ENCODE data around the gene INTS3. TPM values are rescaled to one million over a fixed set of nuclear protein-coding genes. Genes with fewer than 3 reads are reported as not detected.

INTS3 gene
- total and polyA plus RNA-seq, 2 donors (not counting 3 experiments of a cell fraction or from before 2014, with no cell fraction given), result 61.9 to 63.1 TPM

DNA sequence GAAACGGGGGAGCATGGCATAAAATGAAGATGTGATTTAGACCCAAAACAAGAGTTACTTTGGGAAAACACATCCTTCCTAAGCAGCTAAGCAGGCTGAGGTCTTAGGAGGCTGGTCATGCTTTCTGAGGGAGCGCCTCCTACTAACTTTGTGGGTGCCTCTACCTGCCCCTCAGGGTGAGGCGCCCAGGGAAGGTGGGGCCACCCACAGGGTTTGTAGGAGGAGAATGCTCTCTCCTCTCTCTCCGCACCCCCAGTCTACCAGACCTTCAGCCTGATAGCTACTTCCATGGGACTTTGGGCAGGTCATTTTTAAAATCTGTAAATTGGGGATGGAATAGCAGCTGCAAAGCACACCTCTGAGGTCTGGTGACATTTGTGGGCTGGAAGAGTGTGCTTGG is 71.2 kb downstream of the INTS3 start:
- POLR2A ChIA-PET, result interaction anchor here (1.4 kb wide), 1 partner anchor 188 kb away, joined by 4 read pairs; the partner anchor contains the start of gene RAB13
- no peak for FAIRE-seq
- Histone ChIP-seq H3K4me3 (replicated peaks in 1 of 3; ENCODE audit: insufficient read depth in 1 of 3, low read depth in 1 of 3, low read length in 3 of 3) (no peak overlapping the region), H3K27me3 (ENCODE audit: control insufficient read depth in 2 of 2, insufficient read depth in 2 of 2, low read length in 2 of 2) (no peaks in the 10 kb centered on the region), H3K9me3 (replicated peaks; ENCODE audit: control insufficient read depth, insufficient read depth, low read length) (no peaks in the 10 kb centered on the region), H3K79me2 (ENCODE audit: control insufficient read depth, insufficient read depth, low read length) (no peaks in the 10 kb centered on the region), H2AFZ (ENCODE audit: low read depth, low read length) (no peak overlapping the region), H3K27ac (ENCODE audit: insufficient read depth, low read depth, low read length) (no peak overlapping the region), H3K9ac (replicated peaks; ENCODE audit: extremely low read depth, insufficient read depth, low read length) (no peak overlapping the region), H3K4me2 (ENCODE audit: insufficient read depth, low read length) (no peak overlapping the region), H3K36me3 (ENCODE audit: control insufficient read depth in 2 of 2, extremely low read depth in 1 of 2, insufficient read depth in 2 of 2, low read length in 2 of 2) (peaks cover 0 to 3% of the 10 kb centered on the region in 2 experiments), H4K20me1 (replicated peaks; ENCODE audit: control insufficient read depth, extremely low read depth, insufficient read depth, low read length) (no peaks in the 10 kb centered on the region), H3K9me1 (replicated peaks; ENCODE audit: control insufficient read depth, extremely low read depth, insufficient read depth, low read length) (no peaks in the 10 kb centered on the region), H3K4me1 (ENCODE audit: control insufficient read depth, extremely low read depth, insufficient read depth, low read length) (no peaks in the 10 kb centered on the region)
- no TSS peak for BruUV-seq (replicated peaks)
- no peak for DNase-seq (ENCODE audit: low read depth, low spot score)
- CTCF ChIA-PET, result interaction anchor here (1.1 to 4.1 kb wide), 5 partner anchors 8 to 187 kb away, joined by 3 to 65 read pairs (median 10); partner anchors contain the start of genes DENND4B and RAB13
- intact Hi-C loops (cut with micrococcal nuclease) (no loop called here), dilution Hi-C loops (cut with MboI; ENCODE audit: extremely low pct_ligation_motif_present, low sequenced_read_pairs) (no loop called here)
- no peak for TF ChIP-seq JUN (IDR thresholded peaks at IDR 0.05; ENCODE audit: borderline replicate concordance, insufficient read depth, insufficient read length, low read depth)

DNA sequence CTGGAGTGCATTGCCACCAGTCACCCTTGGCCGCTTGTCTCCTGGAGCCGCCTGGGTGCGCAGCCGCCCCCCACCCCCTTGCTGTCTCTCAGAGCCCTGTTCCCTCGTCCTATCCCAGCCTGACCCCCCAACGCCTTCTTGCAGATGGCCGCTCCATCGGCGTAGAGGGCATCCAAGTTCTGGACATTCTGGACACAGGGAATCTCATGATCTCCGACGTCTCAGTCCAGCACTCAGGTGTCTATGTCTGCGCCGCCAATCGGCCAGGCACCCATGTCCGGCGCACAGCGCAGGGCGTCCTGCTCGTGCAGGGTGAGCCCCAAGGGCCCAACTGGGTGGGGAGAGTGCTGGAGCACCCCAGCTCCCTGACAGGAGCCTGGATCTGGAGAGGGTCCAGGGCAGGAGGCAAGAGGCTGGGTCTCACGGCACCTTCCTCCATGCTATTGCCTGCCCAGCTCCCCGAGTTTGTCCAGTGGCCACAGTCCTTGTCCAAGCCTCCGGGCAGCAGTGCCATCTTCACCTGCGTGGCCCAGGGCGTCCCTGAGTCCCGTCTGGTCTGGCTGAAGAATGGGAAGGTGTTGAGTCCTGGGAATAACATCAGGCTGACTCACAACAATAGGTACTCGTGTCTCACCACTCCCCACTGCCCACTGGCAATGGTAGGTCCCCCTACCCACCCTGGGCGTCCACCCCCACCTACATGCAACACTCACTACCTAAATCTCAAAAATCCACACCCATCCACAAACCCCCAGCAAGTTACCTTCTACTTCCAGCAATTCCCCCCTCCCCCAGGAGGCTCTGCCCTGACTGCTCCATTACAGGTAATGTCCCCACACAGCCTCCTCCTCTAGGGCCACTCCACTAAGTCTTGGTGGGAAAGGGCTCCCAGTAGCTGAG is 72.0 kb downstream of the INTS3 start:
- BruUV-seq (replicated peaks), result no TSS peak
- POLR2A ChIA-PET, result no interaction called here
- dilution Hi-C loops (cut with MboI; ENCODE audit: extremely low pct_ligation_motif_present, low sequenced_read_pairs), result no loop called here
- Histone ChIP-seq H3K9ac (replicated peaks; ENCODE audit: extremely low read depth, insufficient read depth, low read length) (no peak overlapping the region), H3K27me3 (ENCODE audit: control insufficient read depth in 2 of 2, insufficient read depth in 2 of 2, low read length in 2 of 2) (no peaks in the 10 kb centered on the region), H4K20me1 (replicated peaks; ENCODE audit: control insufficient read depth, extremely low read depth, insufficient read depth, low read length) (no peaks in the 10 kb centered on the region), H3K4me1 (ENCODE audit: control insufficient read depth, extremely low read depth, insufficient read depth, low read length) (no peaks in the 10 kb centered on the region), H3K27ac (ENCODE audit: insufficient read depth, low read depth, low read length) (no peak overlapping the region), H3K9me1 (replicated peaks; ENCODE audit: control insufficient read depth, extremely low read depth, insufficient read depth, low read length) (no peaks in the 10 kb centered on the region), H2AFZ (ENCODE audit: low read depth, low read length) (no peak overlapping the region), H3K4me3 (replicated peaks in 1 of 3; ENCODE audit: insufficient read depth in 1 of 3, low read depth in 1 of 3, low read length in 3 of 3) (no peak overlapping the region), H3K4me2 (ENCODE audit: insufficient read depth, low read length) (no peak overlapping the region), H3K9me3 (replicated peaks; ENCODE audit: control insufficient read depth, insufficient read depth, low read length) (no peaks in the 10 kb centered on the region), H3K36me3 (ENCODE audit: control insufficient read depth in 2 of 2, extremely low read depth in 1 of 2, insufficient read depth in 2 of 2, low read length in 2 of 2) (peaks cover 0 to 3% of the 10 kb centered on the region in 2 experiments), H3K79me2 (ENCODE audit: control insufficient read depth, insufficient read depth, low read length) (no peaks in the 10 kb centered on the region)
- DNase-seq (ENCODE audit: low read depth, low spot score) (no peak), FAIRE-seq (no peak)
- TF ChIP-seq EZH2 (IDR thresholded peaks at IDR 0.05; ENCODE audit: borderline replicate concordance, low read depth, low read length, severe bottlenecking) (no peak), JUN (IDR thresholded peaks at IDR 0.05; ENCODE audit: borderline replicate concordance, insufficient read depth, insufficient read length, low read depth) (no peak), FOS (IDR thresholded peaks at IDR 0.05; ENCODE audit: borderline replicate concordance, insufficient read depth, low read length) (no peak), GATA2 (IDR thresholded peaks at IDR 0.05; ENCODE audit: insufficient read depth, insufficient read length, low read depth, low read length) (no peak), POLR2A (IDR thresholded peaks at IDR 0.05; ENCODE audit: low read depth, low read length) (no peak), POLR2AphosphoS5 (IDR thresholded peaks at IDR 0.05; ENCODE audit: insufficient read depth, low read depth, low read length) (no peak), MYC (IDR thresholded peaks at IDR 0.05; ENCODE audit: low read depth, low read length) (no peak)
- TF ChIP-seq, protein P1, sequence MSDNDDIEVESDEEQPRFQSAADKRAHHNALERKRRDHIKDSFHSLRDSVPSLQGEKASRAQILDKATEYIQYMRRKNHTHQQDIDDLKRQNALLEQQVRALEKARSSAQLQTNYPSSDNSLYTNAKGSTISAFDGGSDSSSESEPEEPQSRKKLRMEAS (IDR thresholded peaks at IDR 0.05; ENCODE audit: insufficient read depth, insufficient read length), result no peak
- TF ChIP-seq, protein P2, sequence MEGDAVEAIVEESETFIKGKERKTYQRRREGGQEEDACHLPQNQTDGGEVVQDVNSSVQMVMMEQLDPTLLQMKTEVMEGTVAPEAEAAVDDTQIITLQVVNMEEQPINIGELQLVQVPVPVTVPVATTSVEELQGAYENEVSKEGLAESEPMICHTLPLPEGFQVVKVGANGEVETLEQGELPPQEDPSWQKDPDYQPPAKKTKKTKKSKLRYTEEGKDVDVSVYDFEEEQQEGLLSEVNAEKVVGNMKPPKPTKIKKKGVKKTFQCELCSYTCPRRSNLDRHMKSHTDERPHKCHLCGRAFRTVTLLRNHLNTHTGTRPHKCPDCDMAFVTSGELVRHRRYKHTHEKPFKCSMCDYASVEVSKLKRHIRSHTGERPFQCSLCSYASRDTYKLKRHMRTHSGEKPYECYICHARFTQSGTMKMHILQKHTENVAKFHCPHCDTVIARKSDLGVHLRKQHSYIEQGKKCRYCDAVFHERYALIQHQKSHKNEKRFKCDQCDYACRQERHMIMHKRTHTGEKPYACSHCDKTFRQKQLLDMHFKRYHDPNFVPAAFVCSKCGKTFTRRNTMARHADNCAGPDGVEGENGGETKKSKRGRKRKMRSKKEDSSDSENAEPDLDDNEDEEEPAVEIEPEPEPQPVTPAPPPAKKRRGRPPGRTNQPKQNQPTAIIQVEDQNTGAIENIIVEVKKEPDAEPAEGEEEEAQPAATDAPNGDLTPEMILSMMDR (IDR thresholded peaks at IDR 0.05; ENCODE audit: extremely low read depth in 1 of 2, insufficient read depth in 1 of 2, low read depth in 1 of 2, low read length in 2 of 2), result no peak
- intact Hi-C loops (cut with micrococcal nuclease), result no loop called here
- CTCF ChIA-PET, result interaction anchor here (0.5 to 4.1 kb wide), 5 partner anchors 9 to 186 kb away, joined by 3 to 65 read pairs (median 3); partner anchors contain the start of gene RAB13
